LoVo (cell line): Measurements from ENCODE around the gene CSH2.
"Not testable (repeated sequence)": the region's sequence is repeated elsewhere in the genome, so short reads cannot be mapped to it uniquely, and the experiment has no call there.

Experiments
- DNase-seq: peaks from one replicate; pipeline ENCODE4 v3.0.0-alpha.2; 2016; ENCODE audit warnings: low spot score

The CSH2 gene

GRCh38 chr17:63873577-63873976, at the start of gene CSH2:
TSS of gene CSH2 (minus strand) at chr17:63873677. CDS start at chr17:63873614, 63 bp downstream.
- not testable (repeated sequence) for DNase-seq

DNA sequence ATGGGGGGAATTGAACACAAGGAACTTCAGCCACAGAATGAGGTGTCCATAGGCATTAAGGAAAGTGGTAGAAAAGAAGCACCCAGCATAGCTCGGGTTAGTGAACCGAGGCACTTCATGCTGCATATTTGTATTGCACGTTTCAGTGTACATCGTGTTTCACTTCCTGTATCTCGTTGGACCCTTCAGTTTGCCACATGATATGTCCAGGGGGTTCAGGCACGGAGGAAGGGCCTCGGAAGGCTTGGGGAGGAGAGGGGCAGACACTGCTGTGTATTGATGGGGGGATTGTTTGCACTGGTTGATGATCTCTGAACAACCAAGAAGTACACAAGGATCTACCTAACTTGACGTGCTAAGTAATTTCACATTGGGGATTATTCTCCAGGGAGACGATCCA, 48.9 kb upstream of the CSH2 start:
- DNase-seq = not testable (repeated sequence)

DNA sequence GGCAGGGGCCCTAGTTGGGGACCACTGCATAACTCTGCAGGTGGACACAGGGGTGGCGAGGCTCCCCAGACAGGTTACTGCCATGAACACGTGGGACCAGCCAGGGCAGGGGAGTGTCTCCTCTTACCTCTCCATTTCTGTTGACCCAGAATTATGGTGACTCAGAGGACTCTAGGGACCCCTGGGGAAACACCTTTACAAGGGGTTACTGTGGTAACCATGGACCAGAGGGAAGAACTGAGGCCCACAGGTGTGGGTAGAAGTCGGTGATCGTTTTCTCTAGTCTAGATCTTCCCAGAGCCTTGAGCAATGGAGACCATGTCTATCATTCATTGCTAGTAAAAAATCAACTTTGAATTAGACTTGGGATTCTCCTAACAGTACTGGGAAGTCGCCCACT, 47.3 kb upstream of the CSH2 start:
- not testable (repeated sequence) for DNase-seq

DNA sequence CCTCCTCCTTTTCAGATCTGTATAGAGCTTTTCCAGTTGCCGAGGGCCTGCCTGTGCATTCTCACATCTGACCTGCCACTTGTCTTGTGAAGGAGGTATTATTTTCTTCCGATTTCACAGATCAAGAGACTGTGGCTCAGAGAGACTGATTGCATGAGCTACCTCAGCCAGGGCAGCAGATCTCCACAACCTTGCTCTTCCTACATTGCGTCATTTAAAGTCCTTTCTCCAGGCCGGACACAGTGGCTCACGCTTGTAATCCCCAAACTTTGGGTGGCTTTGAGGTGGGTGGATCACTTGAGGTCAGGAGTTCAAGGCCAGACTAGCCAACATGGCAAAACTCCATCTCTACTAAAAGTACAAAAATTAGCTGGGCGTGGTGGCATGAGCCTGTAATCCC, 46.6 kb upstream of the CSH2 start:
- not testable (repeated sequence) for DNase-seq

GRCh38 chr17:63919311-63919723, 45.8 kb upstream of the CSH2 start:
- DNase-seq = peak; percentile 50

DNA sequence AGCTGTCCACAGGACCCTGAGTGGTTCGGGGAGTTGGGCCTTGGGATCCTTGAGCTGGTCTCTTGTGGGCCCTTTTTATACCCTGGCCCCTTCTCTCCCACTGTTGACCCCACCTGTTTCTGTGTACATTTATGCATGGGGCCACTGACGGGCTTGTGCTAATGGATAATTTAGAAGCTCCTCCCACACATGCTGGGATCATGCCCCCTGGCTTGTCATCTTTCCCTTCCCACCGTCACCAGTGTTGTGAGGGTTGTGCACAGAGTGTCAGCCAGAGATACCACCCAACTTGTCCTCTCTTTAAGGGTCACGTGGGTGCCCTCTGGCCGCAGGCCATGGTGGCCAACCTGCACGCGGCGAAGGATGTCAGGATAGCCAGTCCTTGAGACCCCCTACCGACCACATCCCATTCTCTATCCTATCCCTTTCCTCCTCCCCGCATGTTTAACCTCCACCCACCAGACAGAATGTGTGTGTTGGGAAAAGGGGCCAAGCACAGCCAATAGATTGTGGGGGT, 45.4 kb upstream of the CSH2 start, which contains the start of gene GH1:
Gene GH1 (minus strand): TSS at position 51 of the 517 bp plus-strand sequence. CDS start 63 bp downstream, outside the sequence.
- DNase-seq = not testable (repeated sequence)

DNA sequence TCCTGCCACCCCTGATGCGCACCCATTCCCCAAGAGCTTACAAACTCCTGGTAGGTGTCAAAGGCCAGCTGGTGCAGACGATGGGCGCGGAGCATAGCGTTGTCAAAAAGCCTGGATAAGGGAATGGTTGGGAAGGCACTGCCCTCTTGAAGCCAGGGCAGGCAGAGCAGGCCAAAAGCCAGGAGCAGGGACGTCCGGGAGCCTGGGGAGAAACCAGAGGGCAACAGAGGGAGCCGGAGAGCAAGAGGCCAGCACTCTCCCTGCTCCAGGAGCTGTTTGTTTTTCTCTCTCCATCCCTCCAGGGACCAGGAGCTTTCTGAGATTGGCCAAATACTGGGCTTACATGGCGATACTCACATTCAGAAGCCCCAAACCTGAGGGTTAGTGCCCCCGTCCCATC, 44.8 kb upstream of the CSH2 start:
- no peak for DNase-seq

DNA sequence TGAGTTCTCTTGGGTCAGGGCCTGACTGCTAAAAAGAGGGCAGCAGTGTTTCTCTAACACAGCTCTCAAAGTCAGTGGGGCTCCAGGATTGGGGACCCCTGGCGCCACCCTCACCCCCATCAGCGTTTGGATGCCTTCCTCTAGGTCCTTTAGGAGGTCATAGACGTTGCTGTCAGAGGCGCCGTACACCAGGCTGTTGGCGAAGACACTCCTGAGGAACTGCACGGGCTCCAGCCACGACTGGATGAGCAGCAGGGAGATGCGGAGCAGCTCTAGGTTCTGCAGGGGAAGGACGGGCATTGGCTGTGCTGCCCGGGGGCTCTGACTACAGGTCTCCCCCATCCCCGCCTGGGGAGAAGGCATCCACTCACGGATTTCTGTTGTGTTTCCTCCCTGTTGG, 44.2 kb upstream of the CSH2 start:
- no peak for DNase-seq

GRCh38 chr17:63917206-63917605, 43.7 kb upstream of the CSH2 start:
- DNase-seq = not testable (repeated sequence)

DNA sequence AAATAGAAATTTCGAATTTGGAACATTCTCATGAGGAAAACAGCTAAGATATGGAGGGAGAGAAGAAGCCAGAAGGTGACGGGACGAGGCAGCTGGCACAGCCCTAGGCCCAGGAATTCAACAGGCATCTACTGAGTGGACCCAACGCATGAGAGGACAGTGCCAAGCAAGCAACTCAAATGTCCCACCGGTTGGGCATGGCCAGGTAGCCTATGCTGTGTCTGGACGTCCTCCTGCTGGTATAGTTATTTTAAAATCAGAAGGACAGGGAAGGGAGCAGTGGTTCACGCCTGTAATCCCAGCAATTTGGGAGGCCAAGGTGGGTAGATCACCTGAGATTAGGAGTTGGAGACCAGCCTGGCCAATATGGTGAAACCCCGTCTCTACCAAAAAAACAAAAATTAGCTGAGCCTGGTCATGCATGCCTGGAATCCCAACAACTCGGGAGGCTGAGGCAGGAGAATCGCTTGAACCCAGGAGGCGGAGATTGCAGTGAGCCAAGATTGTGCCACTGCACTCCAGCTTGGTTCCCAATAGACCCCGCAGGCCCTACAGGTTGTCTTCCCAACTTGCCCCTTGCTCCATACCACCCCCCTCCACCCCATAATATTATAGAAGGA, 43.2 kb upstream of the CSH2 start:
- DNase-seq = no peak

DNA sequence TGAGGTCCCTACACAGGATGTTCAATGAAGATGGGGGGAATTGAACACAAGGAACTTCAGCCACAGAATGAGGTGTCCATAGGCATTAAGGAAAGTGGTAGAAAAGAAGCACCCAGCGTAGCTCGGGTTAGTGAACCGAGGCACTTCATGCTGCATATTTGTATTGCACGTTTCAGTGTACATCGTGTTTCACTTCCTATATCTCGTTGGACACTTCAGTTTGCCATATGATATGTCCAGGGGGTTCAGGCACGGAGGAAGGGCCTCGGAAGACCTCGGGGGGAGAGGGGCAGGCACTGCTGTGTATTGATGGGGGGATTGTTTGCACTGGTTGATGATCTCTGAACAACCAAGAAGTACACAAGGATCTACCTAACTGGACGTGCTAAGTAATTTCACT, 42.3 kb upstream of the CSH2 start:
- not testable (repeated sequence) for DNase-seq

- DNase-seq = no peak
These were observed 41.0 kb upstream of the CSH2 start for GRCh38 chr17:63914471-63914870.

DNA sequence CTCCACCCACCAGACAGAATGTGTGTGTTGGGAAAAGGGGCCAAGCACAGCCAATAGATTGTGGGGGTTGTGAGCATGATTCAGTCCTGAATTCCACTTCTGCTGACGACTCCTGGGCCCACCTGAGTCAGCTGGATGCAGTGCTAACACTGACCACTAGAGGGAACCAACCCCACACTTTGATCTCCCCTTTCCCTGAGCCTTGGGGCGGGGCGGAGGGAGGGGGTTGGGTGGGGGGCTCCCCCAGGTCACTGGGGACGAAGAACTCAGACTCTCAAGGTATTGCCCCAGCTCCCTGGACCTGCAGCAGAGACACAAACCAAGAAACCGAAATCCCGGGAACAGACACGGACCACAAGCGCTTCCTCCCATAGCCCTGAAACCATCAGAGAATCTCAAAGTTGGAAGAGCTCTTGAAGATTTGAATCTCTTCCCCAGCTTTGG, 38.2 kb upstream of the CSH2 start:
- DNase-seq = peak; percentile 24

GRCh38 chr17:63911041-63911635, 37.7 kb upstream of the CSH2 start, which contains the start of gene CSHL1:
TSS of gene CSHL1 (minus strand) at chr17:63911258. CDS start at chr17:63911196, 62 bp downstream.
- DNase-seq = no peak

DNA sequence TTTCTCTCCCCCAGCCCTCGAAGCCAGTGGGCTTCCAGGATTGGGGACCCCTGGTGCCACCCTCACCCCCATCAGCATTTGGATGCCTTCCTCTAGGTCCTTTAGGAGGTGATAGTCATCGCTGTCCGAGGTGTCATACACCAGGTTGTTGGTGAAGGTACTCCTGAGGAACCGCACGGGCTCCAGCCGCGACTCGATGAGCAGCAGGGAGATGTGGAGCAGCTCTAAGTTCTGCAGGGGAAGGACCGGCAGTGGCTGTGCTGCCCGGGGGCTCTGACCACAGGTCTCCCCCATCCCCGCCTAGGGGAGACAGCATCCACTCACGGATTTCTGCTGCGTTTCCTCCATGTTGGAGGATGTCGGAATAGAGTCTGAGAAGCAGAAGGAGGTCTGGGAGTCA, 36.6 kb upstream of the CSH2 start:
- DNase-seq = no peak

DNA sequence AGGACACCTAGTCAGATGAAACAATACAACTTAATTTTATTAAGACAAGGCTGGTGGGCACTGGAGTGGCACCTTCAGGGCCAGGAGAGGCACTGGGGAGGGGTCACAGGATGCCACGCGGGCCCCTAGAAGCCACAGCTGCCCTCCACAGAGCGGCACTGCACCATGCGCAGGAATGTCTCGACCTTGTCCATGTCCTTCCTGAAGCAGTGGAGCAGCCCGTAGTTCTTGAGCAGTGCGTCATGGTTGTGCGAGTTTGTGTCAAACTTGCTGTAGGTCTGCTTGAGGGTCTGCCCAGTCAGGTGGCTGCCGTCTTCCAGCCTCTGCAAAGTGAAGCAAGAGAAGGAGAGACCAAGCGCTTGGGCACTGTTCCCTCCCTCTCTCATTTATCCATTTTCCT, 36.1 kb upstream of the CSH2 start:
- DNase-seq = not testable (repeated sequence)

GRCh38 chr17:63907161-63907778, 33.8 kb upstream of the CSH2 start:
- not testable (repeated sequence) for DNase-seq

- not testable (repeated sequence) for DNase-seq
These were observed 31.3 kb upstream of the CSH2 start for GRCh38 chr17:63904796-63905195.

GRCh38 chr17:63903787-63904201, 30.3 kb upstream of the CSH2 start:
- not testable (repeated sequence) for DNase-seq

DNA sequence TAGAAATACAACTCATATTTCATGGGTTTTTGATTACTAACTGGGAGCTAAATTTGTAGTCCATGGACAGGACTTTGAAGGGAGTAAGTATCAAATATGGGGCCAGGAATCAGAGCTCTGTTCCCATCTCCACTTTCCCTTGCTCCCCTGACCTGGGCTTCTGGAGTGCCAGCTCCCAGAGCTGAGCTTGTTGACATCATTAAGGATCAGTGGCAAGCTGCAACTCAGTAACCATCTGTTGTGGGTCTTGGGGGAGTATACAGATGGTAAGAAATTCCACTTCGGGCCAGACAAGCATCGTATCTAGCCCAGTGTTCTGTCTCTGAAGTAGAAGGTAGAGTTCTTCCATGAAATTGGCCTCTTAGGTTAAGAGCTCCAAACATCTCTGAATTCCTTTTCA, 28.5 kb upstream of the CSH2 start:
- DNase-seq = not testable (repeated sequence)

- peak; percentile 13 for DNase-seq
These were observed 25.7 kb upstream of the CSH2 start for GRCh38 chr17:63898899-63899798.
